GM21447 (cell line): Measurements from ENCODE around the gene ZNF688.
"Not testable (repeated sequence)": the region's sequence is repeated elsewhere in the genome, so short reads cannot be mapped to it uniquely, and the experiment has no call there.

ENCODE experiments used
- ATAC-seq: cut with Tn5 transposase; IDR thresholded peaks from one replicate; pipeline ENCODE4 v1.9.1; 2021; ENCODE audit not compliant: unreplicated experiment

ZNF688 gene

DNA sequence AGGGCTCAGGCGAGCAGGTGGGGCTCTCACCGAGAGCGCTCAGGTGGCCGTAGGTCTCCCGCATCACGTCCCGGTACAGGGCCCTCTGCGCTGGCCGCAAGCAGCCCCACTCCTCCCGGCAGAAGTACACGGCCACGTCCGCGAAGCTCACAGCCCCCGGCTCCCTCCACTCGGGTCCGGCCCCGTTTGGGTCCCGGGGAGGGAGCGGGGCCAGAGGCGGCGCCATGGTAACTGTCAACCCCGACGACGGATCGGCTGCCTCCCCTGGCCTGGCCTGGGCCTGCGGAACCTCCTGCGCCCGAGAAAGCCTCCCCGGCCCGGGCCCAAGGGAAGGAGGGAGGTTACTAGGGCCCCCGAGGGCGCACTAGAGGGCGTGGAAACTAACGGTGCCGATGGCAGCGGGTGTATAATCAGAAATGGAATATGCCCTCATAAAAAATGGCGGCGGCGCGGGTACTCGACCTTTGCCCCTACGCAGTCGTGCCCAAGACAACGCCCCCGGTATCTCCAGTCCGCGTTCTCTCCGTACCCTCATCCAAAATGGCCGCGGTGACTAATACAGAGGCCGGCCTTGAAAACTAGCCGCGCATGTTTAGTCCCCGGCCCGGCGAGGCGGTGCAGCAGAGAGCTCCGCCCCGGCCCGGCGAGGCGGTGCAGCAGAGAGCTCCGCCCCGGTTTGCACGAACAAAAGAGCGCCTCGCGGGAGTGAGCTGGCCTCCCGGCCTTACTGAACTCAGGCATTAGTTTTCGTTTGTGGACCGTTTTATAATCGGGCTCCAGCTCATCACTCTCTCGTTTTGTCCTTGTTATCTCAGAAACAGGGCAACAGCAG, 13.3 kb downstream of the ZNF688 start, which contains the start of gene ZNF764:
Gene ZNF764 (minus strand): TSS at position 418 of the 832 bp plus-strand sequence. CDS start 192 bp downstream, at position 226.
- ATAC-seq = peak; percentile 86

DNA sequence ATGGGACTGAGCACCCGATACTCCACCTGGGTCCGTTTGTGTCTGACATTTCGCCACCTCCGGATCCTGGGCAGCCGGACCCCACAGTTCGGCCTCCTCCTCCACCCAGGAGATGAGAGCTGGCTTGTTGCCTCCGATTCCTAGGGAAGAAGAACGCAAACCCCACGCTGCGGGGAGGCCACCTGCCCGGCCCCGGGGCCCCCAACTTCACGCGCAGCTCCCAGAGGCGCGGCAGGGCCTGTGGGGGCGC, 13.9 kb downstream of the ZNF688 start:
- peak; percentile 3 for ATAC-seq

DNA sequence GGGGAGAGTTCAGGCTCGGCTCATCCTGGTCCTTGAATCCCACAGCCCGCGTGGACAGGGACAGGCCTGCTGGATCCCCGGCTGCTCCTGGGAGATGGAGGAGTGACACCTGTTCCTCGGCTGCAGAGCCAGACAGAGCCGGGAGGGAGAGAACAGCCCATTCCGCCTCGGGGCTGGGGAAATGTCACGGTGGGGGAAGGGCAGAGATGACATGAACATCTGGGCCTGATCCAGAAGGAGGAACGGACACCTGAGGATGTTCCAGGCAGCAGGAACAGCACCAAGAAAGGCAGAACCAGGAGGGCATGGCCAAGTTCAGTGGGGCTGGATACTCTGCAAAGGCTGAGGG, 15.4 kb downstream of the ZNF688 start:
- ATAC-seq = no peak

DNA sequence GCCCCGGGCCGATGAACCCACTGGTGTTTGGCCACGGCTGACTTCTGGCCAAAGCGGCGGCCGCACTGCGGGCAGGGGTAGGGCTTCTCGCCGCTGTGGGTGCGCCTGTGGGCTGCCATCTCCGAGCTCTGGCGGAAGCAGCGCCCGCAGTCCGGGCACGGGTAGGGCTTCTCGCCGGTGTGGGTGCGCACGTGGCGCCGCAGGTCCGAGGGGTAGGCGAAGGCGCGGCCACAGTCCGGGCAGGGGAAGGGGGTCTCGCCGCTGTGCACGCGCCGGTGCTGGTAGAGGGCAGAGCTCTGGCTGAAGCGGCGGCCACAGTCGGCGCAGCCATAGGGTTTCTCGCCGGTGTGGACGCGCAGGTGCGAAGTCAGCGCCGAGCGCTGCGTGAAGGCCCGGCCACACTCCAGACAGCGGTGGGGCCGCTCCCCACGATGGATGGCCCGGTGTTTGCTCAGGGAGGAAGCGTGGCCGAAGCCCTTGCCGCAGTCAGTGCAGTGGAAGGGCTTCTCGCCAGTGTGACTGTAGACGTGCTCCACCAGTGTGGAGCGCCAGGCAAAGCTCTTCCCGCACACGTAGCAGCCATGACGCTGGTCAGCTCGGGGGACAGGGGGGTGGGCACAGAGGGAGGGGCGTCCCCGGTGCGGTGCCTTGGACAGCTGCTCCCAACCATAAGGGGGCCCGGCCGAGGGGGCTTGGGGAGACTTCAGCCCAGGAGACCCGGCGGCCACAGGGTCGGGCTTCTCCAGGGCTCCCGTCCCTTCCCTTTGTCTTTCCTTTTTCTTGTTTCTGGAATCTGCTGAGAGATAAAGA, 16.0 kb downstream of the ZNF688 start:
- no peak for ATAC-seq

DNA sequence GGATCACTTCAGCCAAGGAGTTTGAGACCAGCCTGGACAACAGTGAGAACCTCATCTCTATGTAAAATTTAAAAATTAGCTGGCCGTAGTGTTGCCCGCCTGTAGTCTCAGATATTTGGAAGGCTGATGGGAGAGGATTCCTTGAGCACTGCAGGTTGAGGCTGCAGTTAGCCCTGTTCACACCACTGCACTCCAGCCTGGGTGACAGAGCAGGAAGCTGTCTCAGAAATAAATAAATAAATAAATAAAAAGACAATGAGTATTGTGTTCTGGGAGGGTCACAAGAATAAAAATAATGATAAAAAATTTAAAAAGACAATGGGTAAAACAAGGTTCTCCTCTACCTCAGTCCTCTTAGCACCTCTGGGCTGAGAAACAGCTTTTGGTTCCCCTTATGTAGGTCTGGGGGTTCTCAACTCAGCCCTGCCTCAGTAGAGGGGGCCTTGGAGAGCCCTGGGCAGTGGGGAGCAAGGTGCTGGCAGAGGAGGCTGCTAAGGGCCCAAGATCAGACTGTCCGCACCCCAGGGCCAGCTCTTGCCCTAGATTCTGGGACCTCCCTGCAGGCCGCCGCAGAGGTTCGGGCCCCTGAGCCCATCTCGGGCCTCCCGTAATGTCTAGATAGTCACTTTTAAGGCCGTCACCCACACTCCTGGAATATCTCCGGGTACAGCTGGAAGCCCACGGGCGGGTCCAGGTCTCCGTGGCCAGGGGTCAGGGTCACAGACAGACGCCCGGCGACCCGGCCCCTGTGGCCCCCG, 16.8 kb downstream of the ZNF688 start:
- ATAC-seq = no peak

DNA sequence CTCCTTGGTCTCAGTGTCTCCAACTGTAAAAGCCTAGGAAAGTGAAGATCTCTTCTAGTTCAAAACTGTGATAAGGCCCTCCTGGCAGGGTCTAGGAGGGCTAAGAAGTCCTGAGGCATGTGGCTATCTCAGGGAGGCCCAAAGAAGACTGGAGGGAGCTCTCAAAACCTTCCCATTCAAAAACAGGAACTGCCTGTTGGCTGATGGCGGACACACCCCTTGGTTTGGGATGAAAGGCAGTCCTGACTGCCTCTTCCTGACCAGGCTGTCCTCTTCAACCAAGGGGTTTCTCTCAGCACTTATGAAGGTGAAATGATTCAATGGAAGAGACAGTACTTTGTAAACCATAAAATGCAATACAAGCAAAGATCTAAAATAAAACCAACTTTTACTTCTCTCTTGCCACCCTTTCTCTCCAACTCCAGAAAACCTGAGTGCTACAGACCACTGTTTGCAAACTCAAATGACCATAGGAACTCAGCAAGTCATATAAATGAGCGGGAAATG, 18.1 kb downstream of the ZNF688 start:
- no peak for ATAC-seq

DNA sequence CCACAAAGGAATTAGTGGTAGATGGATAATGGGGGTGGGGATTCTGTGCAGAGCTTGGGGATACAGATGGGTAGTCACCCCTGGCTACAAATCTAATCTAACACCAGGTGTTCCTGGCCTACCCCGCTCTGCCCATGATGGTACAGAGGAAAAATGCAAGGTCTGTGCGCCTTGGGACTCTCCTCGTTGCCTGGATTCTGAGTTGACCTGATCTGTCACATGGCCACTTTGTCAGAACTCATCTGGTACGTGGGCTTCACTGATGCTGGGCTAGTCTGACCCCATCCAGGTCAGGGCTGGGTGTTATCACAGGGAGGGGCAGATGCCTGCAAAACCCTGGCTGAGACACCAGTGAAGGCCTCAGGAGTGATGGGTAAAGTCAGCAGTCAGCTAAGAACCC, 18.6 kb downstream of the ZNF688 start:
- no peak for ATAC-seq

DNA sequence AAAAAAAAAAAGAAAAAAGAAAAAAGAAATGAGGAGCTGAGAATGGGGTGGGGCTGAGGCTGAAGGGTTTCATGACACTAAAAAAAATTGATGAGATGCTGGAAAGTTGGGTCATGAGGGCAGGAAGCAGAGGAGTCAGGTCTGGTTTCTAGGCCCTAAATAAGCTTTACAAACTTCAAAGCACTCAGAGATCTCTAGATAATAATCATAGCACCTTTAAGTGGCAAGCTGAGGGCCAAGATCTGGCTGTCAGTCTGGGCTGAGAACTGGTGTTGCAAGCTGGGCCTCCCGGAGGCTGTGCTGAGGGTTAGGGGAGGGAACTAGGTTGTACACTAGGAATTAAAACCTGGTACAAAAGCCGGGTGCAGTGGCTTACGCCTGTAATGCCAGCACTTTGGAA, 19.7 kb downstream of the ZNF688 start:
- no peak for ATAC-seq

DNA sequence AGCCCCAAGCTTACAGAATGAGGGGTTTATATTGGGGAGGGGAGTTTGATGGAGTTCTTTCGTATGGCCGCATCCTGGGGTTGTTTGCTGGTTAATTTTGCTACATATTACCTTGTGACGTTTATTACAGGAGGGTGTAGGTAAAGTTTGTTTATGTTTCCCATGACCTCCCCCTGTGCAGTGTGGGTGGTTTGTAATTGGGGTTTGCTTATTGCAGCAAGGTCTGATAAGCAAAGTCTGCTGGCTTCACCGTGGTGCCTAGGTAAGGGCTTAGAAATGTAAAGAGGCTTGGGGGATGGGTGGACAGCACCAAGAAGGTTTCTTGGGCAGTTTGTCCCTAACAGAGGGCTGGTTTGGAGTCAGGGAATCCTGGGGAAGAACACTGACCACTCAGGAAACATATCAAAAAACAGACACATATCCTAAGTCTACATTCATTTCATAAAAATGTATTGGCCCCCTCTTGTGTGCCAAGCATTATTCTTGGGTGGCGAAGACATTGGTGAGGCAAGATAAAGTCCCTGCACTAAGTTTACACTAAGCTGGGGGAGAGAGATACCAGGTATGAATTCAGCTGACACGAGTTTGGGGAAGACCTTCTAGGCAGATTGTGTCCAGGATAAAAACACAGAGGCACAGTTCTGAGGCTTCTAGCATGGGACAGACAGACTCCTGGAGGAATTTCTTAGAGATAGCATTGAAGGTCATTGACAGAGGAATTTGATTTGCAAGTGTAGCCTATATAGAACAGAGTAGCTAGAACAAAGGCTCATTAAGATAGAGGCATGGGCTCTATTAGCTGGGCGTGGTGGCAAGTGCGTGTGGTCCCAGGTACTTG, 22.9 kb downstream of the ZNF688 start:
- no peak for ATAC-seq

DNA sequence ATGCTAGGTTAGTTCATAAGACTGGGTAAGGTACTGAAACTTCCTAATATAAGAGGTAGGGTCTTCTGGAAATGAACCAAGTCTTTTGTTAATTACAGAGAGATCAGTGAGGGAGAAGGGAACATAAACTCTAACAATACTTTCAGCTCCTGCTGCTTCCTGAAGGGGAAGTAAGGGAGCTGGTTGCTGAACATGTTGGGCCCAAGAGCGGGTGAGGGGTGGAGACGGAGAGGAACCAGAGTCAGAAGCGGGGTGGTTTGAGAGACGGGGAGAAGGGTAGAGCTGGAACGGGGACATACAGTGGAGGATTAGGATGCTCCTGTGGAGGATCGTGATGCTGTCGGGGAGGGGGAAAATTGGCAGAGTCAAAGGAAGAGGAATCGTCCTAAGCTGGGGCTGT, 25.4 kb downstream of the ZNF688 start:
- no peak for ATAC-seq

DNA sequence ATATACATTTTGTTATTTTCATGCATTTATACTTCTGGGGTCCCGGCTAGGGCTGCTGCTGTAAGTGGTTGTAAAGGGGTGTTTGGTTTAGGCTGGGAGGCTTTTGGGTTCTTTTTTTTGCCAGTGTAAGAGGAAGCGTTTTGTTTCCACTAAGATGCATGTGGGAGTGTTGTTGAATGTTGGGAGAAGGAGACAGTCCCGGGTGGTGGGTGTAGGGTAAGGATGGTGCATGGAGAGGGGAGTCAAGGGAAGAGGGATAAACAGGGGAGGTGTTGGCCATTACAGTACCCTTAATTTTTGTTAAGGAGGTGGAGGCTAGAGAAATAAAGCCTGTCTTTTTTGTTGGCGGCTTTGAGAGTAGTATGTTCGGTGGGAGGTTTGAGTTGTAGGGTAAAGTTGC, 28.4 kb downstream of the ZNF688 start:
- ATAC-seq = no peak

DNA sequence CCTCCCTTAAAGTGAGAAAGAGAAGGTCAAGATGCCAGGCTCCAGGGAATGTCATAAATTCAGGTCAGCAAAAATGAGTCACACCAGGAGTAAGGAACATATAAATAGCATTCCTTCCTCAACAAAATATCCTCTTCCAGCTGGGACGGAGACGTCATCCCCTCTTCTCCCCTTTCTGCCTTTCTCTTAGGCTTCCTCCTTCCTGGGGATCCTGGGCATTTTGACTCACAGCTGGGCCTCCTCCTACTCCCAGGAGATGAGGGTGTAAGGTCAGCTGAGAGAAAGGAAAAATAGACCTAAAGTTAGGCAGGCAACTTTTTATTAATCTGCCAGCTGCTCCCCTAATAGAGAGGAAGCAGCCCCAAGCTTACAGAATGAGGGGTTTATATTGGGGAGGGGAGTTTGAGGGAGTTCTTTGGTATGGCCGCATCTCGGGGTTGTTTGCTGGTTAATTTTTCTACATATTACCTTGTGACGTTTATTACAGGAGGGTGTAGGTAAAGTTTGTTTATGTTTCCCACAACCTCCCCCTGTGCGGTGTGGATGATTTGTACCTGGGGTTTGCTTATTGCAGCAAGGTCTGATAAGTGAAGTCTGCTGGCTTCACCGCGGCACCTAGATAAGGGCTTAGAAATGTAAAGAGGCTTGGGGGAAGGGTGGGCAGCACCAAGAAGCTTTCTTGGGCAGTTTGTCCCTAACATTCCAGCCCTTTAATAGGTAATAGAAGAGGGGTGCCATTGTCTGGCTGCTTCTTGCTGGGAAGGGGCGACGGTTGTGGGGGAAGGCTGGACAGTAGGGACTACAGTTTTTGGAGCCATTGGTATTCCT, 29.8 kb downstream of the ZNF688 start:
- ATAC-seq = no peak

DNA sequence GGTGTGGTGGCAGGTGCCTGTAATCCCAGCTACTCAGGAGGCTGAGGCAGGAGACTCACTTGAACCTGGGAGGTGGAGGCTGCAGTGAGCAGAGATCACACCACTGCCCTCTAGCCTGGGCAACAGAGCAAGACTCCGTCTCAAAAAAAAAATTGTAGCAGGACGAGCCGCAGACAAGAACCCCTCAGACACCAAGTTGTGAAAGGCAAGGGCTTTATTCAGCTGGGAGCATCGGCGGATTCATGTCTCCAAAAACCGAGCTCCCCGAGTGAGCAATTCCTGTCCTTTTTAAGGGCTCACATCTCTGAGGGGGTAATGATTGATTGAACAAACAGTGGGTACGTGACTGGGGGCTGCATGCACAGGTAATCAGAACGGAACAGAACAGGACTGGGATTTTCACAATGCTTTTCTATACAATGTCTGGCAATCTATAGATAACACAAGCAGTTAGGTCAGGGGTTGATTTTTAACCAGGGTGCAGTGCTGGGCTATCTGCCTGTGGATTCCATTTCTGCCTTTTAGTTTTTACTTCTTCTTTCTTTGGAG, 30.5 kb downstream of the ZNF688 start:
- not testable (repeated sequence) for ATAC-seq

DNA sequence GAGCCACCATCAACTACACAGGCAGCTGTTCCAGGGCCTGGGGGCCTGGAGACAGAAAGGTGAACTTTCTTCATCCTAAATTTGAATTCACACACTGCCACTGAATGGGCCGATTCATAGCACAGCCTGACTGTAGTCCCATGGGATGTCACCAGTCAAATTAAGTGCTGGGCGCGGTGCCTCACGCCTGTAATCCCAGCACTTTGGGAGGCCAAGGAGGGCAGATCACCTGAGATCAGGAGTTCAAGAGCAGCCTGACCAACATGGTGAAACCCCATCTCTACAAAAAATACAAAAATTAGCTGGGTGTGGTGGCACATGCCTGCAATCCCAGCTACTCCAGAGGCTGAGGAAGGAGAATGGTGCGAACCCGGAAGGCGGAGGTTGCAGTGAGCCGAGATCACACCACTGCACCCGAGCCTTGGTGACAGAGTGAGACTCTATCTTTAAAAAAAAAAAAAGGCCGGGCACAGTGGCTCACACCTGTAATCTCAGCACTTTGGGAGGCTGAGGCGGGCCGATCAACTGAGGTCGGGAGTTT, 31.5 kb downstream of the ZNF688 start:
- not testable (repeated sequence) for ATAC-seq

DNA sequence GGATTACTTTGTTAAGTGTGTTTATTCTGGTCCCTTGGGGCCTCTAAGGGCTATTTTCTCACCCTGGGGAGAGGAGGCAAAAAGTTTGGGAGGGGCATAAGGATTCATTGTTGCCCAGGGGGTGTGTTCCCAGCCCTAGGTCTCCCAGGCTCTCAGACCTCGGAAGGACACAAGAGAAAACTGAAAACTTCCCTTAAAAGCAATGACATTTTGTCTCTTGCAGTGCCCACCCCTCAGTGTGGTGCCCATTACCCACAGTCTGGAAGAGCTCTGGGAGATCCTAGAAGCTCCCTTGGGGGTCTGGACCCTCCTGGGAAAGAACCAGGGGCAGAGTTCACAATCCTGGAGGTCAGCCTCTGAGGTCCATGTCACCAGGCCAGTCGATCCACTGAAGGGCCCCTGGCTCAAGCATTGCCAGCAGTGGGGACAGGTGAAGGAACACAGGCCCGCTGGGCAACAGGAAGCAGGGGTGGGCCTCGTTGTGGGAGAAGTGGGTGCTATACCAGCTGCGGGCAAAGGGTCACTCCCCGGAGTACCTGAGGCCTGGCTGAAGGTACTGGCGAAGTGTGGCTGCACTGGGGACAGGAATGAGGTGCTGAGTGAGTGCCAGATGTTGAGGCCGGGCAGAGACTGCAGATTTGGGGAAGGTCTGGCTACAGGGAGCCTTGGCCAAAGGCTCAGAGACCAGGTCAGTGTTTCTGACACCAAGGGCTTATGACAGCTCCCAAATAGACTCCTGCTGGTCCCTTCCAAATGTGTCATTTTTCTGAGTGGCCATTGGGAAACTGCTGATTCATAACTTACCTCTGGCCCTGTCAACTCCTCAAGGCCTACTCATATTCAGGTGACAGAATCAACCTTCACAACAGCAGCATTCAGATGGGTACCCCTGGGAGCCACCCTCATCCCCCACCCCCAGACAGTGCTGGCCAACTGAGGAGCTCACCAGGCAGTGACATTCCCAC, 32.2 kb downstream of the ZNF688 start:
- no peak for ATAC-seq

DNA sequence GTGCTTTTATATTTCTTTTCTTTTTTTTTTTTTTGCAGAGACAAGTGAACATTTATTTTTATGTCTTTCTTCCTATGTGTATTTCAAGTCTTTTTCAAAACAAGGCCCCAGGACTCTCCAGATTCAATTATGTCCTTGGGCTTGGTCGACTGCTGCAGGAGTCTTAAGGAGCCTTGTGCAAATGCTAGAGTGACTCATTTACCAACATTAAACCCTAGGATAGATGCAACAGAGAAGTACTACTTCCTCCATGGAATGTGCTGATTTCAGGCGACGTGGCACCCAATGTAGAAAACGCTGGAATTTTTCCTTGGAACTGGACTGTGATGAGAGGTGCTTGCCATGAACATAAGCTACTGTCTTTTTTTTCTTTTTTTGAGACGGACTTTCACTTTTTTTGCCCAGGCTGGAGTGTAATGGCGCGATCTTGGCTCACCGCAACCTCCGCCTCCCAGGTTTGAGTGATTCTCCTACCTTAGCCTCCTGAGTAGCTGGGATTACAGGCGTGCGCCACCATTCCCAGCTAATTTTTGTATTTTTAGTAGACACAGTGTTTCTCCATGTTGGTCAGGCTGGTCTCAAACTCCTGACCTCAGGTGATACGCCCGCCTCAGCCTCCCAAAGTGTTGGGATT, 35.0 kb downstream of the ZNF688 start:
- not testable (repeated sequence) for ATAC-seq

DNA sequence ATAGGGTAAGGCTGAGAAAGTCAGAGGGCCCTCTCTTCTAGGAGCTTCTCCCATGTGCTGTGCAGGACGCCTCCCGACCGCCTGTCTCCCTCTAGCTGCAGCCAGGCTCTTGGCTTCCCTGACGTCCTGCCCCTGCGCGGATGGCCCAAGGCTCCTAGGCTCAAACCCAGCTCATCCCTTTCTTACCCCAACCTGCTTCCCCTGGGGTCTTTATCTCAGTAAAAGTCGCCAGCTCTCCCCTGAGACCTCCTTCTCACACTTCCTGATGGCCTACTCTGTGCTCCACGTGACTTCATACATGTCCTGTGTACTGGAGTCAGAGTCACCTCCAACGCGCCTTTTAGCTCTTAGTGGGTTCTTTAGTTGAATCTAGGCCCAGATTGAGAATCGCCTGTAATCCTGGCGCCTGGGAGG, 35.7 kb downstream of the ZNF688 start:
- ATAC-seq = no peak
